A172 (cell line): ENCODE results near the gene ANKS1A. TPM values are rescaled to one million over a fixed set of nuclear protein-coding genes. Genes with fewer than 3 reads are reported as not detected.

ENCODE experiments used
- DNase-seq: peaks from one replicate; pipeline ENCODE4 v3.0.0-alpha.2; 2015; ENCODE audit warnings: low spot score
- total RNA-seq: library from RNA; depleted of rRNA; stranded (reverse); fragments of >200 nt; shearing (Covaris generic); gene quantifications from 2 replicates; pipeline ENCODE4 v1.2.3, GENCODE V29; 2014

Gene ANKS1A
- total RNA-seq, 1 experiment from 2014 or later = 5.0 TPM

GRCh38 chr6:35067234-35067633 lies 178.2 kb downstream of the ANKS1A start:
- DNase-seq = no peak

GRCh38 chr6:35068206-35068605 lies 179.2 kb downstream of the ANKS1A start:
- no peak for DNase-seq

- DNase-seq = no peak
These were observed 179.6 kb downstream of the ANKS1A start for GRCh38 chr6:35068644-35069043.

GRCh38 chr6:35069262-35069661 lies 180.2 kb downstream of the ANKS1A start:
- no peak for DNase-seq

- DNase-seq = no peak
These were observed 181.1 kb downstream of the ANKS1A start for GRCh38 chr6:35070111-35070510.

GRCh38 chr6:35071347-35071994 lies 182.4 kb downstream of the ANKS1A start:
- no peak for DNase-seq

GRCh38 chr6:35072051-35072697 lies 183.1 kb downstream of the ANKS1A start:
- DNase-seq = no peak

GRCh38 chr6:35072698-35073055 lies 183.6 kb downstream of the ANKS1A start:
- DNase-seq = no peak

- DNase-seq = no peak
These were observed 184.2 kb downstream of the ANKS1A start for GRCh38 chr6:35073211-35073610.

GRCh38 chr6:35073766-35074471 lies 184.9 kb downstream of the ANKS1A start:
- DNase-seq = no peak

GRCh38 chr6:35076997-35077712 lies 188.1 kb downstream of the ANKS1A start:
- DNase-seq = no peak

GRCh38 chr6:35077713-35078105 lies 188.7 kb downstream of the ANKS1A start:
- no peak for DNase-seq

- no peak for DNase-seq
These were observed 189.3 kb downstream of the ANKS1A start for GRCh38 chr6:35078226-35078850.

GRCh38 chr6:35078896-35079295 lies 189.8 kb downstream of the ANKS1A start:
- no peak for DNase-seq

GRCh38 chr6:35079311-35080000 lies 190.4 kb downstream of the ANKS1A start:
- DNase-seq = no peak

GRCh38 chr6:35080016-35080680 lies 191.1 kb downstream of the ANKS1A start:
- DNase-seq = no peak

GRCh38 chr6:35080821-35081425 lies 191.9 kb downstream of the ANKS1A start:
- no peak for DNase-seq

- no peak for DNase-seq
These were observed 192.4 kb downstream of the ANKS1A start for GRCh38 chr6:35081426-35081851.

GRCh38 chr6:35082046-35082732 lies 193.1 kb downstream of the ANKS1A start:
- no peak for DNase-seq
